ENCODE data around the gene CYP8B1. TPM values are rescaled to one million over a fixed set of nuclear protein-coding genes. Genes with fewer than 3 reads are reported as not detected.
A peak's percentile ranks its signal among the peaks of the same experiment; 100 is the strongest.

CYP8B1 gene
- total and polyA plus RNA-seq, 9 of the 15 experiments (the other 6 are each of a cell fraction or from before 2014, with no cell fraction given): 0.04 TPM; not detected in 8

- TF ChIP-seq JUND (IDR thresholded peaks at IDR 0.05; ENCODE audit: borderline replicate concordance, low read depth, low read length) (peak; percentile 83), JUND (tag; IDR thresholded peaks at IDR 0.05; ENCODE audit: borderline replicate concordance, low read depth, low read length) (peak; percentile 40; the same call in 1 of the 3 replicates)
Observed at GRCh38 chr3:42836150-42837123, 39.2 kb downstream of the CYP8B1 start (continued).

GRCh38 chr3:42831321-42831713 lies 44.4 kb downstream of the CYP8B1 start:
- Histone ChIP-seq H3K4me2 (ENCODE audit: insufficient read depth, low read length) (no peak overlapping the region), H4K20me1 (replicated peaks; ENCODE audit: control insufficient read depth, insufficient read depth, low read length) (no peaks in the 10 kb centered on the region), H3K4me3 (no peak overlapping the region), H3K79me2 (ENCODE audit: control insufficient read depth, insufficient read depth, low read length) (no peaks in the 10 kb centered on the region), H3K9me1 (ENCODE audit: control insufficient read depth, insufficient read depth, low read length) (no peaks in the 10 kb centered on the region), H2AFZ (ENCODE audit: low read depth, low read length) (no peak overlapping the region), H3K27me3 (ENCODE audit: control insufficient read depth in 2 of 2, insufficient read depth in 2 of 2, low read length in 2 of 2) (no peaks in the 10 kb centered on the region; a peak in 1 of 5 replicates), H3K9ac (ENCODE audit: insufficient read depth in 1 of 2, low read depth in 2 of 2, low read length in 2 of 2) (no peak overlapping the region), H3K36me3 (ENCODE audit: control insufficient read depth, insufficient read depth, low read length) (no peaks in the 10 kb centered on the region), H3K27ac (ENCODE audit: extremely low read depth, low read depth, low read length) (no peak overlapping the region), H3K4me1 (replicated peaks in 1 of 2; ENCODE audit: control insufficient read depth in 2 of 2, insufficient read depth in 2 of 2, low read length in 2 of 2) (peaks cover 6 to 9% of the 10 kb centered on the region in 2 experiments; a peak in 4 of 5 replicates), H3K9me3 (replicated peaks; ENCODE audit: control insufficient read depth, insufficient read depth, low read depth, low read length) (no peaks in the 10 kb centered on the region)
- in situ Hi-C loops (cut with MboI) (no loop called here), intact Hi-C loops (cut with micrococcal nuclease) (loop anchor here (1.0 to 10.0 kb wide), 4 partner anchors 50 to 329 kb away; partner anchors contain the start of gene VIPR1)
- CTCF ChIA-PET (ENCODE audit: low intra/inter-chr PET ratio): interaction anchor here (0.6 to 4.5 kb wide), 6 partner anchors 11 to 1235 kb away, joined by 3 to 61 read pairs (median 5); partner anchors contain the start of gene ABHD5
- peak; percentile 87 for FAIRE-seq
- peak; percentile 69 to 83 (median 75) for DNase-seq (ENCODE audit: extremely low read depth in 1 of 4, low spot score in 3 of 4)
- POLR2A ChIA-PET: interaction anchor here (0.6 to 2.1 kb wide), 10 partner anchors 9 to 389 kb away, joined by 3 to 6 read pairs (median 4); partner anchors contain the start of gene SS18L2
- BruUV-seq (replicated peaks): no TSS peak
- peak; percentile 87 for ATAC-seq
- 23% methylated on average over 3 of the region's 3 CpGs for WGBS (ENCODE audit: insufficient coverage, low coverage, missing lambda C conversion rate)
- TF ChIP-seq ELF4 (CRISPR knock-in tag; IDR thresholded peaks at IDR 0.05) (no peak), LEF1 (IDR thresholded peaks at IDR 0.05) (no peak), GABPB1 (CRISPR knock-in tag; IDR thresholded peaks at IDR 0.05) (peak; percentile 48; the same call in 1 of the 2 replicates), POU5F1 (IDR thresholded peaks at IDR 0.05; ENCODE audit: borderline replicate concordance, low read depth, low read length, partially characterized antibody) (no peak), SP1 (CRISPR knock-in tag; IDR thresholded peaks at IDR 0.05) (0 out of 2 replicates have a peak, but pooled peaks have one; percentile 38), REST (IDR thresholded peaks at IDR 0.05; ENCODE audit: borderline replicate concordance) (peak; percentile 85; the same call in 1 of the 2 replicates), REST (CRISPR knock-in tag; IDR thresholded peaks at IDR 0.05; ENCODE audit: low read depth) (no peak), XRCC5 (IDR thresholded peaks at IDR 0.05; ENCODE audit: low read depth, low read length) (peak; percentile 80; the same call in 1 of the 2 replicates), SRSF3 (IDR thresholded peaks at IDR 0.05; ENCODE audit: insufficient read depth, low read length) (no peak)

Measured in K562 (cell line).